Measurements from ENCODE around the gene PGA4. TPM values are rescaled to one million over a fixed set of nuclear protein-coding genes. Genes with fewer than 3 reads are reported as not detected.
A peak's percentile ranks its signal among the peaks of the same experiment; 100 is the strongest.
"Not testable (repeated sequence)": the region's sequence is repeated elsewhere in the genome, so short reads cannot be mapped to it uniquely, and the experiment has no call there.

PGA4 gene
- total RNA-seq: not detected in 2 replicates

DNA sequence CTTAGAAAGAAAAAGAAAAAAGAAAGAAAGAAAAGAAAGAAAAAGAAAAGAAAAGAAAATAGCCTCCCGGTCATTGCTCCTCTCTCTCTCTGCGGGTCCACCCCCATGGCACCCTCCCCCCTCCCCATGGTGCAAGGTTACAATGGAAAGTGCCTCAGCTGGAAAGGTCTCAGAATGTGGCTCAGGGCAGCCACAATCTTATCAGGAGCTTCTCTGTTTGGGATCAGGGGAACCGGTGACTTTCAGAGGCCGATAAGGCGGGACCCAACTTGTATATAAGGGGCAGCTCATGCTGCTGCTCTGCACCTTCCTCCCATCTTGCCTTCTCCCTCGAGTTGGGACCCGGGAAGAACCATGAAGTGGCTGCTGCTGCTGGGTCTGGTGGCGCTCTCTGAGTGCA is at the start of gene PGA4:
Gene PGA4 (plus strand): TSS at position 301 of the 400 bp plus-strand sequence. CDS start 54 bp downstream, at position 355.
- not testable (repeated sequence) for DNase-seq (ENCODE audit: low read depth); FAIRE-seq; H3K27me3 ChIP-seq (ENCODE audit: control insufficient read depth, insufficient read depth, low read length); H3K4me3 ChIP-seq (ENCODE audit: low read depth, low read length); H3K36me3 ChIP-seq (ENCODE audit: control insufficient read depth, insufficient read depth, low read length)

DNA sequence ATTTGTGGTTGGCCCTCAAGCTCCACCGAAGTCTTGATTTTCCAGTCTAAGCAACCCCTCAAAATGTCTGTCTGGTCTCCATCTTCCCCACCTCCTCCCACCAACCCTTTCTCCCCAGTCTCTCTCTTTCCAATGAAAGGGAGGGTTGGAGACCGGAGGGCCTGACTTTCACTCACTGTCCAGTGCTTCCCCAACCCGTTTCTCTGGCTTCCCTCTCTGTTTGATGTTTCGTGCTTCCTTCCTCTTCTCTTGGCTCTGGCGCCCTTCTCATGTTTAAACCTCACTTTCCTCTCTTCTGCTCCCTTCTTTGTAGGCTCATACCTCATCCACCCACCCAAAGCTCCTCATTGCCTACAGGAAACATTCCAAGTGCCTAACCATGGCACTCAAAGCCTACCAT is 49.8 kb upstream of the PGA4 start:
- peaks cover 4% of the 10 kb centered on the region for H3K27me3 ChIP-seq (ENCODE audit: control insufficient read depth, insufficient read depth, low read length)
- no peak for TF ChIP-seq CTCF (IDR thresholded peaks at IDR 0.05; ENCODE audit: insufficient read depth, low read length, severe bottlenecking)
- no peak for FAIRE-seq

DNA sequence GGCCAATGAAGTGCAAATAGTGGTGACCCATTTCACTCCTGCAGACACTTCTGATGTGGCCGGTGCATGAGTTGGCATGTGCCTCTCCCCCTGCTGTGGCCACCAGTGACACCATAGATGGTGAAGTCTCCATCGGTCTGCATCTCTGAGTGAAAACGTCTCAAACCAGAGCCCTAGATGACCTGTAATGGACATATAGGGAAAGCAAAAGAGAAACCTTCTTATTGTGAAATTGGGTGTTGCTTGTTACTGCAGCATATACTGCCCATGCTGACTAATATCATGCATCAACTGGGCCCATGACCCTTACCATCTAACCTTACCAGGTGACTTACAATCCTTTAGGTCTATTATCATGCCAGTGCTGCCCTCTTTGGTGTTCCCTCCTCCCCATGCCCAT is 49.3 kb upstream of the PGA4 start:
- no peak for TF ChIP-seq CTCF (IDR thresholded peaks at IDR 0.05; ENCODE audit: insufficient read depth, low read length, severe bottlenecking)
- H3K36me3 ChIP-seq (ENCODE audit: control insufficient read depth, insufficient read depth, low read length): no peaks in the 10 kb centered on the region
- H3K4me3 ChIP-seq (ENCODE audit: low read depth, low read length): no peak overlapping the region
- no peak for DNase-seq (ENCODE audit: low read depth)
- peaks cover 4% of the 10 kb centered on the region for H3K27me3 ChIP-seq (ENCODE audit: control insufficient read depth, insufficient read depth, low read length)
- FAIRE-seq: no peak

More for the DNA sequence above, 49.8 kb upstream of the PGA4 start:
- H3K36me3 ChIP-seq (ENCODE audit: control insufficient read depth, insufficient read depth, low read length): no peaks in the 10 kb centered on the region
- DNase-seq (ENCODE audit: low read depth): no peak
- no peak overlapping the region for H3K4me3 ChIP-seq (ENCODE audit: low read depth, low read length)

- Histone ChIP-seq H3K36me3 (ENCODE audit: control insufficient read depth, insufficient read depth, low read length) (no peaks in the 10 kb centered on the region), H3K27me3 (ENCODE audit: control insufficient read depth, insufficient read depth, low read length) (peaks cover 4% of the 10 kb centered on the region), H3K4me3 (ENCODE audit: low read depth, low read length) (no peak overlapping the region)
- no peak for TF ChIP-seq CTCF (IDR thresholded peaks at IDR 0.05; ENCODE audit: insufficient read depth, low read length, severe bottlenecking)
- FAIRE-seq (no peak), DNase-seq (ENCODE audit: low read depth) (peak; percentile 16)
These were observed 48.7 kb upstream of the PGA4 start for GRCh38 chr11:61173456-61173855.

- TF ChIP-seq CTCF (IDR thresholded peaks at IDR 0.05; ENCODE audit: insufficient read depth, low read length, severe bottlenecking): no peak
- FAIRE-seq (no peak), DNase-seq (ENCODE audit: low read depth) (no peak)
- Histone ChIP-seq H3K4me3 (ENCODE audit: low read depth, low read length) (no peak overlapping the region), H3K27me3 (ENCODE audit: control insufficient read depth, insufficient read depth, low read length) (peaks cover 4% of the 10 kb centered on the region), H3K36me3 (ENCODE audit: control insufficient read depth, insufficient read depth, low read length) (no peaks in the 10 kb centered on the region)
These were observed 47.9 kb upstream of the PGA4 start for GRCh38 chr11:61174273-61174672.

GRCh38 chr11:61174949-61175348 is 47.2 kb upstream of the PGA4 start:
- no peak for TF ChIP-seq CTCF (IDR thresholded peaks at IDR 0.05; ENCODE audit: insufficient read depth, low read length, severe bottlenecking)
- peaks cover 4% of the 10 kb centered on the region for H3K27me3 ChIP-seq (ENCODE audit: control insufficient read depth, insufficient read depth, low read length)
- H3K4me3 ChIP-seq (ENCODE audit: low read depth, low read length): no peak overlapping the region
- no peaks in the 10 kb centered on the region for H3K36me3 ChIP-seq (ENCODE audit: control insufficient read depth, insufficient read depth, low read length)
- no peak for FAIRE-seq
- DNase-seq (ENCODE audit: low read depth): no peak

Data from bronchial epithelial cell (primary cell).